Neural cell (in vitro differentiated cells): ENCODE measurements around the gene SRA1.

Source experiments
- EP300 ChIP-seq: fragments of 450-650 bp; conservative IDR thresholded peaks from 2 replicates; pipeline ENCODE4 v1.6.1; 2014; ENCODE audit warnings: antibody characterized with exemption, mild to moderate bottlenecking, moderate library complexity; ENCODE audit not compliant: poor library complexity, severe bottlenecking
- EZH2 ChIP-seq: fragments of 200-600, 300-800 bp; shearing (Covaris generic), sonication (generic); IDR thresholded peaks from 2 replicates; pipeline ENCODE4 v1.6.1; 2014; ENCODE audit warnings: antibody characterized with exemption, low read length, borderline replicate concordance, mild to moderate bottlenecking; ENCODE audit not compliant: insufficient read depth, poor library complexity, severe bottlenecking
- POLR2AphosphoS5 ChIP-seq: IDR thresholded peaks from 2 replicates; pipeline ENCODE4 v1.6.1; 2012
- TAF1 ChIP-seq: IDR thresholded peaks from 2 replicates; pipeline ENCODE4 v1.6.1; 2012; ENCODE audit warnings: low read depth
- TF ChIP-seq, protein P1 (sequence below): fragments of 450-650 bp; IDR thresholded peaks from 2 replicates; pipeline ENCODE4 v1.5.1; 2014; ENCODE audit warnings: antibody characterized with exemption, mild to moderate bottlenecking, moderate library complexity; ENCODE audit not compliant: poor library complexity, severe bottlenecking
- TF ChIP-seq, protein P2 (sequence below): IDR thresholded peaks from 2 replicates; pipeline ENCODE4 v1.6.1; 2012; ENCODE audit warnings: borderline replicate concordance

DNA sequence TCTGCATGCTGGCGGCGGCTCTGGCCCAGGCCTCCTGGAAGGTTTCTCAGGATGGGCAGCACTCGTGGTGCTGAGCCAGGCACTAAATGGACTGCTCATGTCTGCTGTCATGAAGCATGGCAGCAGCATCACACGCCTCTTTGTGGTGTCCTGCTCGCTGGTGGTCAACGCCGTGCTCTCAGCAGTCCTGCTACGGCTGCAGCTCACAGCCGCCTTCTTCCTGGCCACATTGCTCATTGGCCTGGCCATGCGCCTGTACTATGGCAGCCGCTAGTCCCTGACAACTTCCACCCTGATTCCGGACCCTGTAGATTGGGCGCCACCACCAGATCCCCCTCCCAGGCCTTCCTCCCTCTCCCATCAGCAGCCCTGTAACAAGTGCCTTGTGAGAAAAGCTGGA lies 10.6 kb upstream of the SRA1 start:
- TF ChIP-seq, protein P1, sequence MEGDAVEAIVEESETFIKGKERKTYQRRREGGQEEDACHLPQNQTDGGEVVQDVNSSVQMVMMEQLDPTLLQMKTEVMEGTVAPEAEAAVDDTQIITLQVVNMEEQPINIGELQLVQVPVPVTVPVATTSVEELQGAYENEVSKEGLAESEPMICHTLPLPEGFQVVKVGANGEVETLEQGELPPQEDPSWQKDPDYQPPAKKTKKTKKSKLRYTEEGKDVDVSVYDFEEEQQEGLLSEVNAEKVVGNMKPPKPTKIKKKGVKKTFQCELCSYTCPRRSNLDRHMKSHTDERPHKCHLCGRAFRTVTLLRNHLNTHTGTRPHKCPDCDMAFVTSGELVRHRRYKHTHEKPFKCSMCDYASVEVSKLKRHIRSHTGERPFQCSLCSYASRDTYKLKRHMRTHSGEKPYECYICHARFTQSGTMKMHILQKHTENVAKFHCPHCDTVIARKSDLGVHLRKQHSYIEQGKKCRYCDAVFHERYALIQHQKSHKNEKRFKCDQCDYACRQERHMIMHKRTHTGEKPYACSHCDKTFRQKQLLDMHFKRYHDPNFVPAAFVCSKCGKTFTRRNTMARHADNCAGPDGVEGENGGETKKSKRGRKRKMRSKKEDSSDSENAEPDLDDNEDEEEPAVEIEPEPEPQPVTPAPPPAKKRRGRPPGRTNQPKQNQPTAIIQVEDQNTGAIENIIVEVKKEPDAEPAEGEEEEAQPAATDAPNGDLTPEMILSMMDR: no peak
- TF ChIP-seq EP300: no peak
- TF ChIP-seq, protein P2, sequence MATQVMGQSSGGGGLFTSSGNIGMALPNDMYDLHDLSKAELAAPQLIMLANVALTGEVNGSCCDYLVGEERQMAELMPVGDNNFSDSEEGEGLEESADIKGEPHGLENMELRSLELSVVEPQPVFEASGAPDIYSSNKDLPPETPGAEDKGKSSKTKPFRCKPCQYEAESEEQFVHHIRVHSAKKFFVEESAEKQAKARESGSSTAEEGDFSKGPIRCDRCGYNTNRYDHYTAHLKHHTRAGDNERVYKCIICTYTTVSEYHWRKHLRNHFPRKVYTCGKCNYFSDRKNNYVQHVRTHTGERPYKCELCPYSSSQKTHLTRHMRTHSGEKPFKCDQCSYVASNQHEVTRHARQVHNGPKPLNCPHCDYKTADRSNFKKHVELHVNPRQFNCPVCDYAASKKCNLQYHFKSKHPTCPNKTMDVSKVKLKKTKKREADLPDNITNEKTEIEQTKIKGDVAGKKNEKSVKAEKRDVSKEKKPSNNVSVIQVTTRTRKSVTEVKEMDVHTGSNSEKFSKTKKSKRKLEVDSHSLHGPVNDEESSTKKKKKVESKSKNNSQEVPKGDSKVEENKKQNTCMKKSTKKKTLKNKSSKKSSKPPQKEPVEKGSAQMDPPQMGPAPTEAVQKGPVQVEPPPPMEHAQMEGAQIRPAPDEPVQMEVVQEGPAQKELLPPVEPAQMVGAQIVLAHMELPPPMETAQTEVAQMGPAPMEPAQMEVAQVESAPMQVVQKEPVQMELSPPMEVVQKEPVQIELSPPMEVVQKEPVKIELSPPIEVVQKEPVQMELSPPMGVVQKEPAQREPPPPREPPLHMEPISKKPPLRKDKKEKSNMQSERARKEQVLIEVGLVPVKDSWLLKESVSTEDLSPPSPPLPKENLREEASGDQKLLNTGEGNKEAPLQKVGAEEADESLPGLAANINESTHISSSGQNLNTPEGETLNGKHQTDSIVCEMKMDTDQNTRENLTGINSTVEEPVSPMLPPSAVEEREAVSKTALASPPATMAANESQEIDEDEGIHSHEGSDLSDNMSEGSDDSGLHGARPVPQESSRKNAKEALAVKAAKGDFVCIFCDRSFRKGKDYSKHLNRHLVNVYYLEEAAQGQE: no peak
- TF ChIP-seq POLR2AphosphoS5: no peak
- no peak for TF ChIP-seq EZH2
- TF ChIP-seq TAF1: no peak
